Cortex of kidney (tissue), 1 donor: ENCODE measurements around the gene TRAPPC10.

ENCODE experiments used
- DNase-seq: peaks from one replicate; lab custom pipeline; 2025; lab: John Stamatoyannopoulos, UW

The TRAPPC10 gene

GRCh38 chr21:44039828-44040227, 27.7 kb downstream of the TRAPPC10 start:
- no peak for DNase-seq

GRCh38 chr21:44043613-44044012, 31.5 kb downstream of the TRAPPC10 start:
- no peak for DNase-seq

GRCh38 chr21:44046734-44047133, 34.6 kb downstream of the TRAPPC10 start:
- DNase-seq, result no peak

GRCh38 chr21:44047996-44048560, 36.0 kb downstream of the TRAPPC10 start:
- DNase-seq, result no peak

- DNase-seq, result no peak
These were observed 37.1 kb downstream of the TRAPPC10 start for GRCh38 chr21:44049182-44049581.

- DNase-seq, result no peak
These were observed 37.5 kb downstream of the TRAPPC10 start for GRCh38 chr21:44049606-44050005.

- DNase-seq, result no peak
These were observed 38.2 kb downstream of the TRAPPC10 start for GRCh38 chr21:44050276-44050675.

GRCh38 chr21:44051462-44051941, 39.4 kb downstream of the TRAPPC10 start:
- no peak for DNase-seq

GRCh38 chr21:44052071-44052829, 40.1 kb downstream of the TRAPPC10 start:
- DNase-seq, result no peak

GRCh38 chr21:44052830-44053226, 40.7 kb downstream of the TRAPPC10 start:
- no peak for DNase-seq

- no peak for DNase-seq
These were observed 41.5 kb downstream of the TRAPPC10 start for GRCh38 chr21:44053567-44053966.

GRCh38 chr21:44054710-44055109, 42.6 kb downstream of the TRAPPC10 start:
- no peak for DNase-seq

- no peak for DNase-seq
These were observed 44.9 kb downstream of the TRAPPC10 start for GRCh38 chr21:44057055-44057454.

- no peak for DNase-seq
These were observed 46.0 kb downstream of the TRAPPC10 start for GRCh38 chr21:44057960-44058651.

- DNase-seq, result no peak
These were observed 46.5 kb downstream of the TRAPPC10 start for GRCh38 chr21:44058652-44058964.

- DNase-seq, result no peak
These were observed 46.9 kb downstream of the TRAPPC10 start for GRCh38 chr21:44058981-44059380.

- DNase-seq, result no peak
These were observed 47.6 kb downstream of the TRAPPC10 start for GRCh38 chr21:44059710-44060109.

GRCh38 chr21:44062380-44062779, 50.3 kb downstream of the TRAPPC10 start:
- no peak for DNase-seq

GRCh38 chr21:44063151-44063912, 51.2 kb downstream of the TRAPPC10 start:
- no peak for DNase-seq

GRCh38 chr21:44064852-44065403, 52.8 kb downstream of the TRAPPC10 start:
- DNase-seq, result no peak

GRCh38 chr21:44065428-44065827, 53.3 kb downstream of the TRAPPC10 start:
- no peak for DNase-seq

GRCh38 chr21:44066116-44066515, 54.0 kb downstream of the TRAPPC10 start:
- no peak for DNase-seq
